ELR (cell line): ENCODE data around the gene RERE.
"Not testable (repeated sequence)": the region's sequence is repeated elsewhere in the genome, so short reads cannot be mapped to it uniquely, and the experiment has no call there.

Source experiments
- DNase-seq: peaks from one replicate; pipeline ENCODE4 v3.0.0-alpha.2; 2015; ENCODE audit warnings: low read depth

The RERE gene

GRCh38 chr1:8752411-8752810, 65.0 kb downstream of the RERE start:
- no peak for DNase-seq

- no peak for DNase-seq
Measured at GRCh38 chr1:8751984-8752383, 65.5 kb downstream of the RERE start.

DNA sequence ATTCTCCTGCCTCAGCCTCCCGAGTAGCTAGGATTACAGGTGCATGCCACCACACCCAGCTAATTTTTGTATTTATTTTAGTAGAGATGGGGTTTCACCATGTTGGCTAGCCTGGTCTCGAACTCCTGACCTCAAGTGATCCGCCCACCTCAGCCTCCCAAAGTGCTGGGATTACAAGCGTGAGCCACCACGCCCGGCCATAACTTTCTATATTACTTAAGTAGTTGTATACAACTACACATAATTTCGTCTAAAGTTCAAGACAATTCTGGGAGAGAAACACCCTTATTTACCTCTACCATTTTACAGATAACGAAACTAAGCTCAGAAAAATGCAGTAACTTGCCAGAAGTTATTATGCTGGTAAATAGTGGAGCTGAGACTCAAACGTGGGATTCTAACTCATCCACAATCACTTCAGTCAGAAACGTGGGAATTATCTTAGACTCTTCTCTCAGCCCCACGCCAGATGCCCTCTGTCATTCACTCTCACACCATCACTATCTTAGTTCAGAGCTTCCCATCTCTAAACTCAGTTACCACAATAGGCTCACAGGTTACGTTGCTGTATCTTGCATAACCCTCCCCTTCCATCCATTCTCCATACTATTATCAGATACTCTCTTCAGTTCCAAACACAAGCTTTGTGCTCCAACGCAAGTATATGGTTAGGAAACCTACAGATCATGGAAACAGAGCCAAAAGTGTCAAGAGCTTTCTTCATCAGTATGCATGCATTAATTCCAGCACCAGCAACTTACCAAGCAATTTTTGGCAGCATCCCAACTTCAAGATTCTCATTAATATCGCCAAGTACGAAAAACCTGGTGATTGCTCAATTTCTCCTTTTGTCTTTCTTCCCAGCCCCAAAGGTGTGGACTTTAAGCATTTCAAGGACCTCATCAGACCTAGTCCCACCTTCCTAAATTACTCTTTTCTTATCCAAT, 69.3 kb downstream of the RERE start:
- no peak for DNase-seq

DNA sequence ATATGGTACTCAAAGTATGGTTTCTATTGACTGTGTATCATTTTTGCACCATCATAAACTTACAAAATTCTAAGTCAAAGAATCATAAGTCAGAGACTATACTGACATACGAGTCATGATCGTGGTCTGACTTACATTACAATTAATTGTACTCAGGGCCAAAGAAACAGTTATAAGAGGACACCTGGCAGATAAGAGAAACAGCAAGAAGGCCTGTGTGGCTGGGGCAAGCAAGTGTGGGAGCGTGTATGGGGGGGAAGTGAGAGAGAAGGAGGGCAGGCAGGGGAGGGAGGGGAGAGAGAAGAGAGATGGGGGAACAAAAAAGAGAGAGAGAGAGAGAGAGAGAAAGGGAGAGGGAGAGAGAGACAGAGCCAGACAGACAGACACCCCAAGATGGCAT, 70.9 kb downstream of the RERE start:
- DNase-seq: peak; percentile 63

GRCh38 chr1:8745749-8746390, 71.6 kb downstream of the RERE start:
- DNase-seq: no peak

DNA sequence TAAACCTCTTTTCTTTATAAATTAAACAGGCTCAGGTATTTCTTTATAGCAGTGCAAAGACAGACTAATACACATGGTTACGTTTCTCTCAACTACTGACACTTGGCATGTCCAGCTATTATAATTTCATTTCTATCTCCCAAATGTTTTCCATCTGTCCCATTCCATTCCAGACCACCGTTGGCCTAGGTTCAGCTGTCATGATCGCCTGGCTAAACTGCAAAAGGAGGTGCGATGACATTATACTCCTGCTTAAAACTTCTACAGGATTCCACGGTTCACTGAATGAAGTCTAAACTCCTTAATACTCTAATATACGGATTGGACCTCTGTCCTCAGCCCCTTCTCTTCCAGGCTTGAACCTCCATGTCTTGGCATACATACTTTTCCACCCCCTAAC, 72.1 kb downstream of the RERE start:
- no peak for DNase-seq

DNA sequence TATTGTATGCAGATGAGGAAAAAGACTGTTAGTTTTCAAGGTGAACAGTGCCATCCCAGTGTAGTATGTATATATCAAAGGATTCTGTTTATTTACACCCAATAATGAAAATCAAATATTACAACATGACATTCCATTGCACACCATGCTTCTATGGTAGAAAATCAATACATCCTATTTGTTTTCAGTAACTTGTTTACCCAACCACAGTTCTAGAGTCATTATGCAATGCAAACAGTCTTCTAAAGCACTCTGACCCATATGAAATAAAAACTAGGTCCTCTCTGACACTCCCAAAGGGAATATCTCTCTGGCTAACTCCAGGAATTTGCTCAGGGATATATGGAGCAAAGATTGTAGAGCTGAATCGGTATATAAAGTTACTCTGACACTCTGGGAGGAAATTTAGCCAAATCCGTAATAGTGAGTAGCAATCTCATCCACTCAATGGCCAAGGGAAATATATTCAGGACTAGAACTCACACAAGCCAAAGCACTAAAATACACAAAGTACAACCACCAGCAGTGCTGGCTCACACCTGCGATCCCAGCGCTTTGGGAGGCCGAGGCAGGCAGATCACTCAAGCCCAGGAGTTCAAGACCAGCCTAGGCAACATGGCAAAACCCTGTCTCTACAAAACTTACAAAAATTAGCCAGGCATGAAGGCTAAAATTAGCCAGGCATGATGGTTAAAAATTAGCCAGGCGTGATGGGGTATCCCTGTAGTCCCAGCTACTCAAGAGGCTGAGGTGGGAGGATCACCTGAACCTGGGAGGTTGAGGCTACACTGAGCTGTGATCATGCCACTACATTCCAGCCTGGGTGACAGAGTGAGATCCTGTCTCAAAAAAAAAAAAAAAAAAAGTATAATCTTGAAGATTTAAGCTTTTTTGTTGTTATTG, 75.2 kb downstream of the RERE start:
- no peak for DNase-seq

DNA sequence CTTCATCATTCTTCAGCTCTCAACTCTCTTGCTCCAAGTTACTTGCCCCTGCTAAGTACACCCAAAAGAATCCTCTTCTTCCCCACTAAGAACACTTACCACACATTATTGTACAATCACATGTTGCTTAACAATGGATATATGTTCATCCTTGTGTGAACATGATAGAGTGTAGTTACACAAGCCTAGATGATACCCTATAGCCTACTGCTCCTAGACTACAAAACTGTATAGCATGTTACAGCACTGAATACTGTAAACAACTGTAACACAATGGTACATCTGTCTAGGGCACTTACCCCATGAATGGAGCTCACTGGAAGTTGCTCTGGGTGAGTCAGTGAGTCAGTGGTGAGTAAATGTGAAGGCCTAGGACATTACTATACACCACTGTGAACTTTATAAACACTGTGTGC, 77.4 kb downstream of the RERE start:
- DNase-seq: peak; percentile 93

GRCh38 chr1:8739377-8739776, 78.1 kb downstream of the RERE start:
- DNase-seq: peak; percentile 15

GRCh38 chr1:8736927-8737326, 80.5 kb downstream of the RERE start:
- DNase-seq: no peak

DNA sequence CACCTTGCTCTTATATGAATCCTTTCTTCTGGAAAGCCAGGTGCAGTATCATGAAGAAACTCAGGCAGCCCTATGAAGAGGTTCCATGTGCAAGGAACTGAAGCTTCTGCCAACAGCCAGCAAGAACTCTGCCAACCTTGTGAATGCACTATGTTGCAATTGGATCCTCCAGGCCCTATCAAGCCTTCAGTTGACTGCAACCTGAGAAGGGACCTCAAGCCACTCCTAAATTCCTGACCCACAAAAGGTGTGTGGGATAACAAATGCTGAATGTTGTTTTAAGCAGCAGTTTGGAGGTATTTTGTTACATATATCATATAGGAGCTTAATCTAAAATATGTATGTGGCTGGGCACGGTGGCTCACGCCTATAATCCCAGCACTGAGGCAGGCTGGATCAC, 84.0 kb downstream of the RERE start:
- DNase-seq: no peak

- no peak for DNase-seq
Measured at GRCh38 chr1:8731162-8731561, 86.3 kb downstream of the RERE start.

DNA sequence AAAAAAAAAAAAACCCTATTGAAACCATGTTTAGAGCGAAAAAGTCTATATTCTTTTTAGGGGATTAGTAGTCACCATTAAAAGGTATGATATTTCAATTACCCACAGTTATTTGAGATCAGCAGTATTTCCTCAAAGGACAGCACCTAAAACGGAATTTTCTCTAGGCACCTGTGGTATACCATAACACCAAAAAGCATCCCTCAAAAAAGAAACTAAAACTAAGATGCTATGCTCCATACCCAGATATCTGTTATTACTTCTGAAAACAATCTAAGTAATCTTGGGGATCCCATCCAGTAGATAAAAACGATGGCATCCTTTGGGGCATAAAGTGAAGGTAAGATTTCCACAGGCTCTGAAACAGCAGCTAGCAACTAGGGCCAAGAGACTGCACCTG, 89.0 kb downstream of the RERE start:
- DNase-seq: no peak

- DNase-seq: no peak
Measured at GRCh38 chr1:8727809-8728213, 89.6 kb downstream of the RERE start.

DNA sequence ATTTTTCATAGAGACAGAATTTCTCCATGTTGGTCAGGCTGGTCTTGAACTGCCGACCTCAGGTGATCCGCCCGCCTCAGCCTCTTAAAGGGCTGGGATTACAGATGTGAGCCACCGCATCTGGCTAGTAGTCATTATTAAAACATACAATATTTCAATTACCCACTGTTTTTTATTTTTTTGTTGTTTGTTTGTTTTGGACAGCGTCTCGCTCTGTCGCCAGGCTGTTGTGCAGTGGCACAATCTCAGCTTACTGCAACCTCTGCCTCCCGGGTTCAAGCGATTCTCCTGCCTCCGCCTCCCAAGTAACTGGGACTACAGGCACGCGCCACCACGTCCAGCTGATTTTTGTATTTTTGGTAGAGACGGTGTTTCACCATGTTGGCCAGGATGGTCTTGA, 90.1 kb downstream of the RERE start:
- not testable (repeated sequence) for DNase-seq

DNA sequence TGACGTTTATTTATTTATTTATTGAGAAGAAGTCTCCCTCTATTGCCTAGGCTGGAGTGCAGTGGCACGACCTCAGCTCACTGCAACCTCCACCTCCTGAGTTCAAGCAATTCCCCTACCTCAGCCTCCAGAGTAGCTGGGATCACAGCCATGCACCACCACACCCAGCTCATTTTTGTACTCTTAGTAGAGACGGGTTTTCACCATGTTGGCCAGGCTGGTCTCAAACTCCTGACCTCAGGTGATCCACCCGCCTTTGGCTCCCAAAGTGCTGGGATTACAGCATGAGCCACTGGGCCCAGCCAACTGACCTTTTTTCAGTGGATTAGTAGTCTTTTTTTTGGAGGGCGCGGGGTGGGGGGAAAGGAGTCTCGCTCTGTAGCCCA, 90.6 kb downstream of the RERE start:
- not testable (repeated sequence) for DNase-seq

DNA sequence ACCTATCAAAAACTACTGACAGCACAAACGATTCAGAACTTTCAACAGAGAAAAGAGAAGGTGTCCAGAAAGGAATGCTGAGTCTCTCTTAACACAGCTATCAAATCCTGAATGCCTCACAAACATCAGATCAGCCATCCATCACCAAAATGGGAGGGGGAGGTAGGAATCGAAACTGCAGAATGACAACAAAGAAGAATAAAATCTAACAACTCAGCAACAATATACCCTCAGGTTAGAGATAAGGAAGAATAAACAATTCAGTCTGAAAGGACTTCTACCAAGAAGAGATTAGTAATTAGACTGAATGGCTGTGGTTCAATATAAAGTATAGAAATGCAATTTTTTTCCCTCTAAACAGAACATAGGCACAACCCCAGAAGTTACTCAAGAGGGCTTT, 94.4 kb downstream of the RERE start:
- DNase-seq: no peak

- DNase-seq: no peak
Measured at GRCh38 chr1:8722366-8722765, 95.1 kb downstream of the RERE start.

- no peak for DNase-seq
Measured at GRCh38 chr1:8721679-8722324, 95.6 kb downstream of the RERE start.

DNA sequence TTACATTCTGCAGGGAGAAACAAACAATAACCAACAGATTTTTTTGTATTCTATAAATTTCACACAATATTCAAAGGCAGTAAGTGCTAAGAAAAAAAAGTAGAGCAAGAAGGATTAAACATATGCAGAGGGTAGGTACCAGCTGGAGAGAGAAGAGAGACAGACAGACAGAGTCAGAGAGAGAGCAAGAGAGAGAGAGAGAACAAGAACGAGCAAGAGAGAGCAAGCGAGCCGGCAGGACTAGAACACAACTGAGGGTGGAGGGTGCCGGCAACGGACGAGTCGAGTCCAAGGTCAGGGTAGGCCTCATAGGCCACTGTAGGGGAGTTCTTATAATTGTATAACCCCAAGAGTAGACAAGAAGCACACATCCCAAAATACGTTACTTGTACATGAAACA, 97.1 kb downstream of the RERE start:
- DNase-seq: no peak

- no peak for DNase-seq
Measured at GRCh38 chr1:8718850-8719361, 98.5 kb downstream of the RERE start.

DNA sequence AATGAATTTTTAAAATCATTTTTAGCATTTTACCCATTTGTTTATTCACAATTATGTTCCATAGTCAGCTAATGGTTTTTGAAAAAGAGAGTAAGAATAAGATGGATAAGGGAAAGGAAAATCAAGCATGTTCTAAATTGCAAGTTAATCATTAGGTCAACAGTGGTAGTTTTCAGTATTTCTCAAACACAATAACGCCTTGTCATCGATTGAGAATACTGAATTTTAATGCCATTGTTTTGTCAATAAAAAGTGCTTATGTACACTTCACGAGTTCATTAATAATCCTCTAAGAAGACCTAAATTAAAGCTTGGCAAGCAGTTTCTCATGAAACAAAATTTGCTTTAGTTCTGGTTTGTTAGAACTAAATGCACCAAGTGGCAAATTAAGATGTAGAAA, 100.3 kb downstream of the RERE start:
- no peak for DNase-seq
